Cardiac muscle cell (in vitro differentiated cells and primary cell): ENCODE data around the gene RUBCNL. TPM values are rescaled to one million over a fixed set of nuclear protein-coding genes. Genes with fewer than 3 reads are reported as not detected.

Experiments
- DNase-seq, 2 donors: peaks; one replicate each; pipeline versions ENCODE4 v3.0.0 to v3.0.0-alpha.2; 2010 to 2017; ENCODE audit warnings: low read depth in 1 of 2, low spot score in 1 of 2
- H3K27ac ChIP-seq: fragments of 200-600 bp; sonication (generic); 2 replicates; pipeline ENCODE4 v1.5.1; 2016
- H3K27me3 ChIP-seq: fragments of 200-600 bp; sonication (generic); 2 replicates; pipeline ENCODE4 v1.6.0; 2016; ENCODE audit warnings: control low read depth
- H3K36me3 ChIP-seq: fragments of 200-600 bp; sonication (generic); 2 replicates; pipeline ENCODE4 v1.5.1; 2016; ENCODE audit warnings: control low read depth
- H3K4me1 ChIP-seq: fragments of 200-600 bp; sonication (generic); 2 replicates; pipeline ENCODE4 v1.8.1; 2017; ENCODE audit warnings: low read depth, mild to moderate bottlenecking, mixed run types
- H3K4me3 ChIP-seq: fragments of 200-600 bp; sonication (generic); 2 replicates; pipeline ENCODE4 v1.5.1; 2016; ENCODE audit warnings: mild to moderate bottlenecking
- H3K9me3 ChIP-seq: fragments of 200-600 bp; sonication (generic); 2 replicates; pipeline ENCODE4 v1.5.1; 2017; ENCODE audit warnings: low read depth, mild to moderate bottlenecking, control low read depth
- polyA plus RNA-seq: library from polyadenylated mRNA; unstranded; fragments of >200 nt; fragmentation: Nextera tagmentation; extraction: Ambion mirVana; gene quantifications from 2 replicates; pipeline ENCODE4 v1.2.1, GENCODE V29; 2016
- total RNA-seq: library from RNA; depleted of rRNA; stranded (reverse); fragments of >200 nt; gene quantifications from 2 replicates; pipeline ENCODE4 v1.2.3, GENCODE V29; 2016
- TF ChIP-seq, protein P1 (sequence below): IDR thresholded peaks from 2 replicates; pipeline ENCODE4 v1.5.1; 2012; ENCODE audit warnings: low read depth, mild to moderate bottlenecking, low read length

RUBCNL gene
- total and polyA plus RNA-seq, 2 experiments from 2014 or later, result 0.67 to 1.5 TPM

DNA sequence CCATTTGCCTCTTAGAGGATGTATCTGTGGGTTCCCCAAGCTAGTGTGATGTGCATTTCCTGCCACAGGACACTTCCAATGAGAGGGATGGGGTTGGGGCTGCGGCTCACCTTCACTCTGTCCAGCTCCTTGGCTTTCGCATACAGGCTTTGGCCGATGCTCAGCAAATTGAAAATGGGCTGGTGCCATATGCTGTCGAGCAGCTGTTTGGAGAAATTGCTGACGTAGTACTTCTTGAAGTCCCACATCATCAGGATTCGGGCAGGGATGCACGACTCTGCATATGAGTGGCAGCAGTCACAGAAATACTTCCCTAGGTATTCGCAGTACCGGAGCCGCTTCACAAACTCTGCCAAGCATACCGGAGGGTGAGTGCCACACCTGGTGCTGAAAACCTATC, 37.0 kb downstream of the RUBCNL start:
- H3K4me3 ChIP-seq, result no peak overlapping the region
- H3K27ac ChIP-seq, result no peak overlapping the region
- no peaks in the 10 kb centered on the region for H3K4me1 ChIP-seq
- no peaks in the 10 kb centered on the region for H3K36me3 ChIP-seq
- no peaks in the 10 kb centered on the region for H3K9me3 ChIP-seq
- no peak for DNase-seq
- TF ChIP-seq, protein P1, sequence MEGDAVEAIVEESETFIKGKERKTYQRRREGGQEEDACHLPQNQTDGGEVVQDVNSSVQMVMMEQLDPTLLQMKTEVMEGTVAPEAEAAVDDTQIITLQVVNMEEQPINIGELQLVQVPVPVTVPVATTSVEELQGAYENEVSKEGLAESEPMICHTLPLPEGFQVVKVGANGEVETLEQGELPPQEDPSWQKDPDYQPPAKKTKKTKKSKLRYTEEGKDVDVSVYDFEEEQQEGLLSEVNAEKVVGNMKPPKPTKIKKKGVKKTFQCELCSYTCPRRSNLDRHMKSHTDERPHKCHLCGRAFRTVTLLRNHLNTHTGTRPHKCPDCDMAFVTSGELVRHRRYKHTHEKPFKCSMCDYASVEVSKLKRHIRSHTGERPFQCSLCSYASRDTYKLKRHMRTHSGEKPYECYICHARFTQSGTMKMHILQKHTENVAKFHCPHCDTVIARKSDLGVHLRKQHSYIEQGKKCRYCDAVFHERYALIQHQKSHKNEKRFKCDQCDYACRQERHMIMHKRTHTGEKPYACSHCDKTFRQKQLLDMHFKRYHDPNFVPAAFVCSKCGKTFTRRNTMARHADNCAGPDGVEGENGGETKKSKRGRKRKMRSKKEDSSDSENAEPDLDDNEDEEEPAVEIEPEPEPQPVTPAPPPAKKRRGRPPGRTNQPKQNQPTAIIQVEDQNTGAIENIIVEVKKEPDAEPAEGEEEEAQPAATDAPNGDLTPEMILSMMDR, result no peak
- H3K27me3 ChIP-seq, result no peaks in the 10 kb centered on the region

DNA sequence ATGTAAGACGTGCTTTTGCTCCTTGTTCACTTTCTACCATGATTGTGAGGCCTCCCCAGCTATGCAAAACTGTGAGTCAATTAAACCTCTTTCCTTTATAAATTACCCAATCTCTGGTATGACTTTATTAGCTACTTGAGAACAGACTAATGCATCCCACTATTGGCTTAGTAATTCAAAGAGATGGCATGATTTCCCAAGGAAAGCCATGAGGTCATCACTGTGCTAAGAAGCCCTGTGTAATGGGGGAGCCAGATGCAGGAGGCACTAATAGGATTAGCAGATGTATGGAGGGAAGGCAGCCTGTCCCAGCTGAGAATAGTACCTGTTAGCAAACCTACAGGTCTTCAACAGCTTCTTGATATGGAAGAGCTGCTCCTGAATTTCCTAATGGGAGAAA, 38.1 kb downstream of the RUBCNL start:
- Histone ChIP-seq H3K27me3 (no peaks in the 10 kb centered on the region), H3K4me1 (no peaks in the 10 kb centered on the region), H3K36me3 (no peaks in the 10 kb centered on the region), H3K4me3 (no peak overlapping the region), H3K27ac (no peak overlapping the region), H3K9me3 (no peaks in the 10 kb centered on the region)
- DNase-seq, result no peak
- TF ChIP-seq, protein P1, result no peak

DNA sequence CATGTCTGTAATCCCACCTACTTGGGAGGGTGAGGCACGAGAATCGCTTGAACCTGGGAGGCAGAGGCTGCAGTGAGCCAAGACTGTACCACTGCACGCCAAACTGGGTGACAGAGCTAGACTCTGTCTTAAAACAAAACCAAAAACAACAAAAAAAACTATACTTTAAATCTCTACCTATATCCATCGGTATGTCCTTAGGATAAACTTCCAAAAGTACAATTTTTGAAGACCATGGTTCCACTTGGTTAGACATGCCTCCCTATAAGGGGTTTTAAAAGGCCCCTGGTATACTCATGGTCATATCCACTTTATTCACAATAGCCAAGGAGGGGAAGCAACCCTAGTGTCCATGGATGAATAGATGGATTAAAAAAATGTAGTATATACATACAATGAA, 39.8 kb downstream of the RUBCNL start:
- no peaks in the 10 kb centered on the region for H3K4me1 ChIP-seq
- no peaks in the 10 kb centered on the region for H3K36me3 ChIP-seq
- H3K4me3 ChIP-seq, result no peak overlapping the region
- no peak for DNase-seq
- H3K9me3 ChIP-seq, result no peaks in the 10 kb centered on the region
- no peaks in the 10 kb centered on the region for H3K27me3 ChIP-seq
- no peak overlapping the region for H3K27ac ChIP-seq
- TF ChIP-seq, protein P1, result no peak

DNA sequence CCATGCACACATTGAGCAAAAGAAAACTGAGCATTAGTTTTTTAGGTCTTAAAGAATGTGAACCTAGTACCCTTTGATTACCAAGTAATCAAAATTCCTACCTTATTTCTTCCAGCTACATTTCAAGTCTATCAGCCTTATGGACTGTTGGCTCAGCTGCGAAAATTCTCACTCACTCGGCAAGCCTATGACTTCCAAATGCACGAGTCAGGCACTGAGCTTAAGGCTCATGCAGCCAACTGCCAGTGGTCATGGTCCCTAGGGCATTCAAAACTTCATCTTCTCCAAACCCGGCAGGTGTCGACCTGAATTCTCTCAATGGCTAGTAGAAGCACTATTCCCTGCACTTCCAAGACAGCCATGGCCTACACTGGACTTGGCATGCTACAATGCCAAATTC, 41.2 kb downstream of the RUBCNL start:
- no peaks in the 10 kb centered on the region for H3K4me1 ChIP-seq
- no peaks in the 10 kb centered on the region for H3K9me3 ChIP-seq
- no peak overlapping the region for H3K27ac ChIP-seq
- no peak for DNase-seq
- no peaks in the 10 kb centered on the region for H3K36me3 ChIP-seq
- TF ChIP-seq, protein P1, result no peak
- no peaks in the 10 kb centered on the region for H3K27me3 ChIP-seq
- H3K4me3 ChIP-seq, result no peak overlapping the region

DNA sequence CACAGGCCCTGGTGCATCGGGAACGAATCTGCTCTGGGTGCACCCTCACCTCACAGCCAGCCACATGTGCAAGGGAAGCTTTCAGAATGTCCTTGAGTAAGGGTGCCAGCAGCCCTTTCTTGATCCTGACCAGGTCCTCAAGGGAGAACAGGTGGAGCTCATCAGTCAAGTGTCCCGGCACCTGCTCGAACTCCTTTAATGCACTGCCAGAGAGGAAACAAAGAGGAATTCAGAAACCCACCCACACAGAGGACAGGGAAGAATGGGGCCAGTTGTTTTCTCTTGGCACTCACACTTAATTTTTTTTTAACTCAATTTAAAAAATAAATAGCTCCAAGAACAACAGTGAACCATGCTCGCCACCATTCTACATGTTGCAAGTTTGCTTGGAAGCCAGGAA, 41.7 kb downstream of the RUBCNL start:
- H3K27ac ChIP-seq, result no peak overlapping the region

More for the DNA sequence above, 41.7 kb downstream of the RUBCNL start:
- no peaks in the 10 kb centered on the region for H3K36me3 ChIP-seq
- DNase-seq, result peak in 1 of 2 donors; percentile 28
- H3K4me1 ChIP-seq, result no peaks in the 10 kb centered on the region
- H3K4me3 ChIP-seq, result no peak overlapping the region
- H3K9me3 ChIP-seq, result no peaks in the 10 kb centered on the region
- no peaks in the 10 kb centered on the region for H3K27me3 ChIP-seq
- TF ChIP-seq, protein P1, result no peak
